CD4-positive, alpha-beta memory T cell (primary cell): Measurements from ENCODE around the gene BTNL9. TPM values are rescaled to one million over a fixed set of nuclear protein-coding genes. Genes with fewer than 3 reads are reported as not detected.

Experiments used
- CTCF ChIA-PET: fragments of 350-600 bp; sonication (Branson Sonifier 250); formaldehyde crosslinking; loops from one replicate; lab custom pipeline; 2021; ENCODE audit warnings: inconsistent platforms; ENCODE audit not compliant: partially characterized antibody; lab: Charles Lee
- POLR2A ChIA-PET: fragments of 350-600 bp; sonication (Branson Sonifier 250); formaldehyde crosslinking; loops from one replicate; lab custom pipeline; 2021; ENCODE audit not compliant: partially characterized antibody; lab: Charles Lee
- DNase-seq, 5 donors: peaks; one replicate each; pipeline versions ENCODE4 v3.0.0 to v3.0.0-alpha.2; 2020 to 2022; ENCODE audit warnings: mixed read lengths in 1 of 5
- H3K27ac ChIP-seq: one replicate; pipeline ENCODE4 v1.7.0; 2013; ENCODE audit warnings: low read depth, low read length
- H3K27me3 ChIP-seq: 2 replicates; pipeline ENCODE4 v1.7.0; 2013; ENCODE audit warnings: mild to moderate bottlenecking, low read length, moderate library complexity; ENCODE audit not compliant: insufficient read depth
- H3K36me3 ChIP-seq: 2 replicates; pipeline ENCODE4 v1.7.0; 2013; ENCODE audit warnings: mild to moderate bottlenecking, low read length, moderate library complexity; ENCODE audit not compliant: insufficient read depth
- H3K4me1 ChIP-seq: 2 replicates; pipeline ENCODE4 v1.7.0; 2013; ENCODE audit warnings: mild to moderate bottlenecking, low read length, moderate library complexity; ENCODE audit not compliant: insufficient read depth
- H3K4me3 ChIP-seq, 2 donors: one replicate each; pipeline ENCODE4 v1.7.0; 2013; ENCODE audit warnings: low read length in 2 of 2, mild to moderate bottlenecking in 1 of 2
- H3K9me3 ChIP-seq, 2 donors: one replicate each; pipeline ENCODE4 v1.7.0; 2013; ENCODE audit warnings: low read length in 2 of 2, control low read depth in 1 of 2; ENCODE audit not compliant: control insufficient read depth in 1 of 2
- H3K27ac Mint-ChIP-seq, 7 donors: one replicate each; pipeline ENCODE4 v1.8.0; 2020 to 2021; ENCODE audit warnings: mixed read lengths in 7 of 7, mild to moderate bottlenecking in 6 of 7, inconsistent platforms in 3 of 7, moderate library complexity in 3 of 7
- H3K27me3 Mint-ChIP-seq, 2 donors: one replicate each; pipeline ENCODE4 v1.8.0; 2020 to 2021; ENCODE audit warnings: mixed read lengths in 2 of 2
- H3K36me3 Mint-ChIP-seq, 2 donors: one replicate each; pipeline ENCODE4 v1.8.0; 2020 to 2021; ENCODE audit warnings: mixed read lengths in 2 of 2, inconsistent platforms in 1 of 2, mild to moderate bottlenecking in 1 of 2
- H3K4me1 Mint-ChIP-seq, 4 donors: one replicate each; pipeline ENCODE4 v1.8.0; 2020 to 2021; ENCODE audit warnings: mixed read lengths in 4 of 4, mild to moderate bottlenecking in 1 of 4
- H3K4me3 Mint-ChIP-seq, 8 donors: one replicate each; pipeline ENCODE4 v1.8.0; 2020 to 2021; ENCODE audit warnings: mixed read lengths in 8 of 8, mild to moderate bottlenecking in 7 of 8, moderate library complexity in 6 of 8, inconsistent platforms in 3 of 8
- H3K9me3 Mint-ChIP-seq, 8 donors: one replicate each; pipeline ENCODE4 v1.8.0; 2020 to 2021; ENCODE audit warnings: mixed read lengths in 8 of 8, mild to moderate bottlenecking in 5 of 8, inconsistent platforms in 3 of 8, moderate library complexity in 1 of 8
- intact Hi-C: fragments of 100-400 bp; cut with micrococcal nuclease; formaldehyde crosslinking; loops from one replicate; pipeline ENCODE4 v1.15.1; 2023
- polyA plus RNA-seq, 2 donors: library from polyadenylated mRNA; unstranded; fragments of 300-500 nt; fragmentation: Illumina TruSeq; gene quantifications; one replicate each; pipeline ENCODE4 v1.2.3, GENCODE V29; 2021
- total RNA-seq, 2 experiments: library from RNA; stranded (reverse); gene quantifications; one replicate each; pipeline ENCODE4 v1.2.3, GENCODE V29; 2021

Gene BTNL9
- total and polyA plus RNA-seq, 4 experiments from 2014 or later = not detected

DNA sequence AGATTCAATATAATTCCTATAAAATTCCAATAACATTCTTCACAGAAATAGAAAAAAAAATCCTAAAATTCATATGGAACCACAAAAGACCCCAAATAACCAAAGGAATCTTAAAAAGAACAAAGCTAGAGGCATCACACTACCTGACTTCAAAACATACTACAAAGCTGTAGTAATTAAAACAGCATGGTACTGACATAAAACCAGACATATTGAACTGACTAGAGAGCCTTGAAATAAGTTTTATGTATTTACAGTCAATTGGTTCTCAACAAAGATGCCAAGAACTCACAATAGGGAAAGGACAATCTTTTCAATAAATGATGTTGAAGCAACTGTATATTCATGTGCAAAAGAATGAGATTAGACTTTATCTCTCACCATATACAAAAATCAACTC, 36.9 kb downstream of the BTNL9 start:
- H3K27me3 Mint-ChIP-seq = peaks cover 14 to 28% of the 10 kb centered on the region in 2 donors
- no peaks in the 10 kb centered on the region for H3K4me1 ChIP-seq

GRCh38 chr5:181081989-181082388, 41.9 kb downstream of the BTNL9 start:
- H3K4me1 Mint-ChIP-seq = no peaks in the 10 kb centered on the region
- H3K9me3 ChIP-seq = no peaks in the 10 kb centered on the region
- H3K4me1 ChIP-seq = no peaks in the 10 kb centered on the region
- no peak for DNase-seq
- H3K36me3 Mint-ChIP-seq = no peaks in the 10 kb centered on the region
- peaks cover 27 to 30% of the 10 kb centered on the region in 2 donors for H3K27me3 Mint-ChIP-seq
- ChIA-PET POLR2A (no interaction called here), CTCF (no interaction called here)
- H3K4me3 Mint-ChIP-seq = no peak overlapping the region
- peaks cover 0 to 3% (median under 1%) of the 10 kb centered on the region in 8 donors for H3K9me3 Mint-ChIP-seq
- intact Hi-C loops = no loop called here
- H3K27ac Mint-ChIP-seq = no peak overlapping the region
- H3K27me3 ChIP-seq = peaks cover 4% of the 10 kb centered on the region
- no peak overlapping the region for H3K27ac ChIP-seq
- H3K36me3 ChIP-seq = no peaks in the 10 kb centered on the region
- no peak overlapping the region for H3K4me3 ChIP-seq

More for the DNA sequence above, 36.9 kb downstream of the BTNL9 start:
- Mint-ChIP-seq H3K36me3 (no peaks in the 10 kb centered on the region), H3K4me3 (no peak overlapping the region), H3K9me3 (peaks cover 0 to 18% (median 6%) of the 10 kb centered on the region in 8 donors), H3K4me1 (no peaks in the 10 kb centered on the region), H3K27ac (no peak overlapping the region)
- no peak overlapping the region for H3K4me3 ChIP-seq
- CTCF ChIA-PET = no interaction called here
- DNase-seq = no peak
- POLR2A ChIA-PET = no interaction called here
- no peaks in the 10 kb centered on the region for H3K9me3 ChIP-seq
- intact Hi-C loops = no loop called here
- peaks cover 4% of the 10 kb centered on the region for H3K27me3 ChIP-seq
- H3K36me3 ChIP-seq = no peaks in the 10 kb centered on the region
- no peak overlapping the region for H3K27ac ChIP-seq

DNA sequence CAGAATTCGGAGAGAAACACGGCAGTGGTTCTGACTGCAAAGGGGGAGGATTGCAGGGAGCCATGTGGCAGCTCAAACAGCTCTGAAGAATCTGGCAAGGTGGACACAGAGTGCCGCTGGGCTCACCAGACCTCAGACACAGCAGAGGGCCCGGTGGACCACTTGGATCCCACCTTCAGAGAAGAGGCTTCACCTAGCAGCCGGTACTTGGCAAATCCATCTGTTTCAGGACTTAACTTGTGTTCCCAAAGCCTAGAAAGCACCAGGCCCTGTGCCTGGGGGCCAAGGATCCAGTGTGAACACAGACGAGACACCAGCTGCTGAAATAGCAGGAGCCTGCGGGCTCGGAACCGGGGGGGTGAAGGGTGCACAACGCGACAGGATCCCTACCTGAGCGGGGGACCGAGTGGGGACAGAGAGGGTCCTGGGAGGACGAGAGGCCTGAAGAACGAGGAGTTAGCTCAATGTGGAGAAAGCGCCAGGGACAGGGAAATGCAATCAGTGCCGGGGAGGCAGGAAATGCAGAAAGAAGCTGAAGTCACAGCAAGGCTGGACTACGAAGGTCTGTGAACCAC, 44.6 kb downstream of the BTNL9 start:
- Histone ChIP-seq H3K9me3 (no peaks in the 10 kb centered on the region), H3K4me3 (no peak overlapping the region), H3K27me3 (peaks cover 4% of the 10 kb centered on the region), H3K4me1 (no peaks in the 10 kb centered on the region), H3K36me3 (no peaks in the 10 kb centered on the region), H3K27ac (no peak overlapping the region)
- no peaks in the 10 kb centered on the region for H3K9me3 Mint-ChIP-seq
- DNase-seq = no peak
- ChIA-PET CTCF (no interaction called here), POLR2A (no interaction called here)
- H3K4me3 Mint-ChIP-seq = no peak overlapping the region
- peak overlapping the region in 1 of 7 donors; percentile 22 for H3K27ac Mint-ChIP-seq
- no peaks in the 10 kb centered on the region for H3K4me1 Mint-ChIP-seq
- H3K36me3 Mint-ChIP-seq = no peaks in the 10 kb centered on the region
- peaks cover 26 to 27% of the 10 kb centered on the region in 2 donors for H3K27me3 Mint-ChIP-seq
- intact Hi-C loops = no loop called here

GRCh38 chr5:181086026-181086883, 46.2 kb downstream of the BTNL9 start:
- CTCF ChIA-PET = no interaction called here
- Histone ChIP-seq H3K9me3 (no peaks in the 10 kb centered on the region), H3K4me3 (no peak overlapping the region), H3K27me3 (peaks cover 2% of the 10 kb centered on the region), H3K4me1 (no peaks in the 10 kb centered on the region), H3K27ac (no peak overlapping the region), H3K36me3 (no peaks in the 10 kb centered on the region)
- H3K9me3 Mint-ChIP-seq = no peaks in the 10 kb centered on the region
- peaks cover 22 to 27% of the 10 kb centered on the region in 2 donors for H3K27me3 Mint-ChIP-seq
- no peak for DNase-seq
- H3K36me3 Mint-ChIP-seq = no peaks in the 10 kb centered on the region
- POLR2A ChIA-PET = no interaction called here
- no peak overlapping the region for H3K4me3 Mint-ChIP-seq
- intact Hi-C loops = no loop called here
- no peak overlapping the region for H3K27ac Mint-ChIP-seq
- no peaks in the 10 kb centered on the region for H3K4me1 Mint-ChIP-seq

DNA sequence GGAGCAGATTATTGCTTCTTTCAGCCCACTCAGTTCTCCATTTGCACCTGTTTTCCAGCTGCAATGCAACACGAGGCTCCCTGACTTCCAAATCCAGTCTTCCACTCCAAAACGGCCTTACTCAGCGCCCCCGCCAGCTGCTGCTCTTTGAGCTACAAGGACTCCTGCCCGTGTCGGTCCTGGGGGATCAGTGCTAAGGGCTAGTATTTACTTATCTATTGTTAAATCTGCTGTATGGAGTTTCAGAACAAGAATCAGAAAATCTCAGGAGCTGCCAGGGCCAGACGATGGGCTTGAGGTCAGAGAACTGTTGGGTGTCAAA, 46.8 kb downstream of the BTNL9 start:
- H3K27ac ChIP-seq = no peak overlapping the region
- no peaks in the 10 kb centered on the region for H3K9me3 Mint-ChIP-seq
- H3K27me3 Mint-ChIP-seq = peaks cover 19 to 27% of the 10 kb centered on the region in 2 donors
- POLR2A ChIA-PET = no interaction called here
- CTCF ChIA-PET = no interaction called here
- no peak overlapping the region for H3K4me3 ChIP-seq
- DNase-seq = no peak
- H3K4me1 ChIP-seq = no peaks in the 10 kb centered on the region
- intact Hi-C loops = no loop called here
- H3K27me3 ChIP-seq = no peaks in the 10 kb centered on the region
- H3K27ac Mint-ChIP-seq = no peak overlapping the region
- H3K36me3 Mint-ChIP-seq = no peaks in the 10 kb centered on the region
- no peak overlapping the region for H3K4me3 Mint-ChIP-seq
- H3K9me3 ChIP-seq = no peaks in the 10 kb centered on the region
- H3K4me1 Mint-ChIP-seq = no peaks in the 10 kb centered on the region
- no peaks in the 10 kb centered on the region for H3K36me3 ChIP-seq

GRCh38 chr5:181087309-181087708, 47.2 kb downstream of the BTNL9 start:
- ChIA-PET POLR2A (no interaction called here), CTCF (no interaction called here)
- no peak for DNase-seq
- Histone ChIP-seq H3K27me3 (no peaks in the 10 kb centered on the region), H3K9me3 (no peaks in the 10 kb centered on the region), H3K4me1 (no peaks in the 10 kb centered on the region), H3K36me3 (no peaks in the 10 kb centered on the region), H3K4me3 (no peak overlapping the region), H3K27ac (no peak overlapping the region)
- Mint-ChIP-seq H3K4me3 (no peak overlapping the region), H3K9me3 (no peaks in the 10 kb centered on the region), H3K36me3 (no peaks in the 10 kb centered on the region), H3K27ac (no peak overlapping the region), H3K27me3 (peaks cover 19 to 27% of the 10 kb centered on the region in 2 donors), H3K4me1 (no peaks in the 10 kb centered on the region)
- intact Hi-C loops = no loop called here

DNA sequence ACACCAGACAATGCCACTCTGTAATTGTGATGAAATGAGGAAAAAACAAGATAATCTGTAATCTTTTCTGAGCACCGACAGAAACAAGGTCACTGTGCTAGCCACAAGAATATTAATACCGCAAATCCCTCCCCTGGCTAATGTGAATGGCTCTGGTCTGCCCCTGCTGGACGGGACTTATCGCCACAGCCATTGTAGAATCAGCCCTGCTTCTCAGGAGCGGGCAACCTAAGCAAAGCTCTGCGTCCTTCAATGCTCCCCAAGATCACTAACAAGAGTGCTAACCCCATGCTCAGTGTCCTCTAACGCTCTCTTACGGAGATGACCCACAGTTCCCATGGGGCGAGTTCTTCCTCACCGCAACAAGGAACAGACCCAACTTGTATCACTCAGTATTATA, 48.2 kb downstream of the BTNL9 start:
- POLR2A ChIA-PET = no interaction called here
- no peak for DNase-seq
- no peaks in the 10 kb centered on the region for H3K9me3 ChIP-seq
- H3K4me1 ChIP-seq = no peaks in the 10 kb centered on the region
- Mint-ChIP-seq H3K27ac (no peak overlapping the region), H3K27me3 (peaks cover 19 to 27% of the 10 kb centered on the region in 2 donors), H3K36me3 (no peaks in the 10 kb centered on the region), H3K4me3 (no peak overlapping the region), H3K4me1 (no peaks in the 10 kb centered on the region), H3K9me3 (peaks cover 0 to 2% (median 0%) of the 10 kb centered on the region in 8 donors)
- H3K27ac ChIP-seq = no peak overlapping the region
- H3K27me3 ChIP-seq = no peaks in the 10 kb centered on the region
- no peaks in the 10 kb centered on the region for H3K36me3 ChIP-seq
- CTCF ChIA-PET = no interaction called here
- intact Hi-C loops = no loop called here
- H3K4me3 ChIP-seq = no peak overlapping the region
